Activated CD8-positive, alpha-beta memory T cell treated with anti-CD3 and anti-CD28 coated beads, Interleukin-2, amount 50 U/mL, for 1 hour (primary cell): ENCODE results near the gene KIAA0513.
"Not testable (repeated sequence)": the region's sequence is repeated elsewhere in the genome, so short reads cannot be mapped to it uniquely, and the experiment has no call there.

ENCODE experiments used
- DNase-seq: peaks from one replicate; pipeline ENCODE4 v3.0.0-alpha.2; 2020; ENCODE audit errors: extremely low read depth

Gene KIAA0513

GRCh38 chr16:85111184-85111583, 83.6 kb downstream of the KIAA0513 start:
- no peak for DNase-seq

- no peak for DNase-seq
Measured at GRCh38 chr16:85112364-85112763, 84.8 kb downstream of the KIAA0513 start, which contains the start of gene CIBAR2. CIBAR2 (minus strand) TSS chr16:85112472; CDS start chr16:85112352, 120 bp downstream.

- no peak for DNase-seq
Measured at GRCh38 chr16:85113168-85113733, 85.7 kb downstream of the KIAA0513 start.

DNA sequence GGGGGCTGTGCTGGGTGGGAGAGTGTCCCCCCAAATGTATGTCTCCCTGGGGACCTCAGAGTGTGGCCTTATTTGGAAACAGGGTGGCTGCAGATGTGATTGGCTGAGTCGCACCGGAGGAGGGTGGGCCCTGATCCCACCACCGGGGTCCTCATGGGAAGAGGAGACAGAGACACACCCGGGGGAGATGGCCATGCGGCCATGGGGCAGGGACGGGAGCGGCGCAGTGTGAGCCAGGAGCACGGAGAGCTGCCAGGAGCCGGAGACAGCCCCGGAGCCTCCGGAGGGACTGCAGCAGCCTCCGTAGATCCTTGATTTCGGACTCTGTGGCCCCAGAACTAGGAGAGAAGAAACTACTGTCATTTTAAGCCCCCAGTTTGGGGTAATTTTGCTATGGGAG, 86.3 kb downstream of the KIAA0513 start:
- DNase-seq, result no peak

DNA sequence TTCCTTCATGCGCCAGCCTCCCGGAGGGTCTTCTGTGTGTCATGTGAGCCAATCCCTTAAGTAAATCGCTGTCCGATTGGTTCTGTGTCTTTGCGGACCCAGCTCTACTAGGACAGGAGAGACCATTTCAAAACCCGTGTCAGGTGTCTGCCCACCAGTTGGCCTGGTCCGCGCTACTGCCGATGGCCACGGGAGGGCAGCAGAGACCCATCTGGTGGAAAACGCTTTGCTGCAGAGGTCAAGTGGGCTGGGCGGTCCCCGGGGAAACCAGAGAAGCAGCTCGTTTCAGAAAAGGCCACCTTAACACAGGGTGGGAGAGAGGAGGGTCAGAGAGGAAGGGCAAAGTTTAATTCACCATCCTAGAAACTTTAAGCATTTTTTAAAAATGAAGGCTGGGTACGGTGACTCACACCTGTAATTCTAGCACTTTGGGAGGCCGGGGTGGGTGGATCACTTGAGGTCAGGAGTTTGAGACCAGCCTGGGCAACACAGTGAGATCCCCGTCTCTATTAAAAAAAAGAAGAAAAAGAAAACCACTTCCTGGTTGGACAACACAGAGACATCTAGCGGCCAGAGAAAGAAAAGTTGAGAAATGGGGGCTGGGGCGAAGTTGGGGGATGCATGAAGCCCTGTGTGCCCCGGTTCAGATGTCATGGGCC, 87.4 kb downstream of the KIAA0513 start:
- peak; percentile 29 for DNase-seq

- no peak for DNase-seq
Measured at GRCh38 chr16:85117418-85117817, 89.8 kb downstream of the KIAA0513 start.

GRCh38 chr16:85120006-85120340, 92.4 kb downstream of the KIAA0513 start:
- DNase-seq, result no peak

DNA sequence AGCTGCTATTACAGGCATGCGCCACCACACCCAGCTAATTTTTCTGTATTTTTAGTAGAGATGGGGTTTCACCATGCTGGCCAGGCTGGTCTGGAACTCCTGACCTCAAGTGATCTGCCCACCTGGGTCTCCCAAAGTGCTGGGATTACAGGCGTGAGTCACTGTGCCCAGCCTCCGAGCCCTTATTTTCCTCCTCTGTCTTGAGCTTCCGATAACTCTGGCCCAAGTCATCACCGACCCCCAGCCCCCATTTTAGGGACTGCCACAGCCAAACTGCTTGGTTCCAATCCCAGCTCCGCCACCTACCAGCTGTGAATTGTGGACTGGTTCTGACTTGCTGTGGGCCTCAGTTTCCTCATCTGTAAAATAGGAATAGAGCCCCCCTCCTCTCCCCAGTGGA, 95.8 kb downstream of the KIAA0513 start:
- not testable (repeated sequence) for DNase-seq

DNA sequence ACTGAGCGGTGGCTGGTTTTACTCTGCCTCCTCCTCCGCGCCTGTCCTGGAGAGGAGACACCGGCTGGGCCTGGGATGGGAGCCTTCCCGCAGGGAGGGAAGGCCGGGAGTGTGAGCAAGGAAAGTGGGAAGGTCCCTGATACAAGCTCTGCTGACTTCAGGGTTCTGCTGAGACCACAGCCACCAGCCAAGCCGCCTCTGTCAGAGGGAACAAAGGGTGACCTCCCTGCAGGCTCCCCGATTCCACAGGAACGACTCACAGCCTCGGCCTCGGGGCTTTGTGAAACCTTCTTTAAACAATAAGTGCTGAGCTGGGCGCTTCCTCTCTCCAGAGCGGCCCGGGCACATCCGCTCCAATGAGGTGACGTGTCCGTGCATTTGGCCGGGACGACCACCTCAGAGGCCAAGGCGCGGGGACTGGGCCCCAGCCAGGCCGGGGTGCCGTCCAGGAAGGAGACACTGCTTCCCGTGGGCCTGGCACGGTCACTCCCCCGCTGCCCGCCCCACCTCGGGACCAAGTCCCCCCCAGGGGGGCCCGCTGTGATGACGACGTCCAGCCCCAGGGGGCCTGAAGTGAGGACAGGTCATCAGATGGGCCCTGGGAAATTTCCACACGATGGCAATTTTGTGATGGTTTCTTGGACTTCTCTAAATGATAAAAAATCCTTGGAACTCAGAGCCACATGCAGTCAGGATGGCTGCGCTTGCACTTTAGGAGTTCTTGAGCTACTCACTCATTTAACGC, 96.5 kb downstream of the KIAA0513 start:
- DNase-seq, result no peak

GRCh38 chr16:85124636-85125346, 97.2 kb downstream of the KIAA0513 start:
- DNase-seq, result no peak

- DNase-seq, result no peak
Measured at GRCh38 chr16:85125570-85126393, 98.2 kb downstream of the KIAA0513 start.

GRCh38 chr16:85126394-85126704, 98.8 kb downstream of the KIAA0513 start:
- no peak for DNase-seq

- no peak for DNase-seq
Measured at GRCh38 chr16:85126705-85127378, 99.2 kb downstream of the KIAA0513 start.

DNA sequence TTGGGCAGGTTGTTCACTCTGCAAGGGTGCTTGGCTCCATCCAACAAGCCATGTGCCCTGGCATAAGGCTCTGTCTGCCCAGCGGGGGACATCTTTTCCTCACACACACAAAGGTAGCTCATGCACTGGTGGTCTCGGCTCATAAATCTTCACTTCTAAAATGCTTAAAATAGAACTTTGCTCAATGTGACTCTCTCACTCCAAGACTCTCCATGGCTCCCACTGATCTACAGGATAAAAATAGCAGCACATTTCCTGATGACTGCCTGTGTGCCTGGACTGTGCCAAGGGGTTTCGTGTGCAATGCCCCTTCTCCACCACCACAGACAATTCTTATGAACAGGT, 99.8 kb downstream of the KIAA0513 start:
- no peak for DNase-seq

DNA sequence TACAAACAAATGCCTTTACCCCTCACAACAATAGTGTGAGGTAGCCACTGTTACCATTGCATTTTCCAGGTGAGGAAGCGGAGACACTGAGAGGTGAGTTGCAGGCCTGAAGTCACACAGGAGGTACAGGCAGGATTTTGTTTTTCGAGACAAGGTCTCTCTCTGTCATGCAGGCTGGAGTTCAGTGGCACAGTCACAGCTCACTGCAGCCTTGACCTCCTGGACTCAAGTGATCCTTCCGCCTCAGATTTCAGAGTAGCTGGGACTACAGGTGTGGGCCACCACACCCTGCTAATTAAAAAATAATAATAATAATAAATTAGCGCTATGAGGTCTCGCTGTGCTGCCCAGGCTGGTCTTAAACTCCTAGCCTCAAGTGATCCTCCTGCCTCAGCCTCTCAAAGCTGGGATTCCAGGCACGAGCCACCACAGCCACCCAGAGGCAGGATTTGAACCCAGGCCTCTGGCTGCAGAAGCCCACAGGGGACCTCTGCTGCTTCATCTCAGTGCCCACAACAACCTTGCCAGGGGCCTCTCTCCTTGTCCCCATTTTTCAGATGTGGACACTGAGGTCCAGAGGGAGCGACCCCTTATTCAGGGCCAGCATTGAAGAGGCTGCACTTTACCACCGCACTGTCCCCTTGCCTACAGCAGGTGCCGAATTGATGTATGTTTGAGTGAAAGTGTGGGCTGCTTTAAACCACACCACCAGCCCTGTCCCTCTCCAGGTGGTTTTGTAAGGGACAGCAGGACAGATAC, 100.7 kb downstream of the KIAA0513 start:
- no peak for DNase-seq

GRCh38 chr16:85129876-85130704, 102.5 kb downstream of the KIAA0513 start:
- no peak for DNase-seq

- no peak for DNase-seq
Measured at GRCh38 chr16:85130705-85131028, 103.1 kb downstream of the KIAA0513 start.

DNA sequence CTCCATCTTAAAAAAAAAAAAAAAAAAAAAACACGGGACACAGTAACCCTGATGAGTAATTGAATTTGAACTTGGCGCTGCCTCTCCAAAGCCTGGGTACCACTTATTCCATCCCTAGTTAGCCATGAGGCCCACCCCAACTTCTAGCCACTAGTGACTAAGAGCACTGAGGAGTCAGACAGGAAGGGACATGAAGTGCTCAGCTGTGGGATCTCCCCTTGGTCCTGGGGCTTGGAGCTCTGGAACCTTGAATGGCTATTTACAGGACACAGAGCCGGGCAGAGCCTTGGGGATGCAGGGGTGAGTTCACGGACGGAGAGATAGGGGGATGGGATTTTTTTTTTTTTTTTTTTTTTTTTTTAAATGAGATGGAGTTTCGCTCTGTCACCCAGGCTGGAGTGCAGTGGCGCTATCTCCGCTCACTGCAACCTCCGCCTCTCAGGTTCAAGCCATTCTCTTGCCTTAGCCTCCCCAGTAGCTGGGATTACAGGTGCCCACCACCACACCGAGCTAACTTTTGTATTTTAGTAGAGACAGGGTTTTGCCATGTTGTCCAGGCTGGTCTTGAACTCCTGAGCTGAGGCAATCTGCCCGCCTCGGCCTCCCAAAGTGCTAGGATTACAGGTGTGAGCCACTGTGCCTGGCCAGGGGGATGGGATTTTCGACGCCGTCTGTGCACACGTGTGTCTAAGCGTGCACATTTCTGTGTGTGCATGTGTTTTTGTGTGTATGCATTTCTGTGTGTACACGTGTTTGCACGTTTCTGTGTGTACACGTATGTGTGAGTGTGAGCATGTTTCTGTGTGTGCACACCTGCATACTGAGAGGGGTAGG, 105.1 kb downstream of the KIAA0513 start:
- no peak for DNase-seq

GRCh38 chr16:85133290-85133599, 105.7 kb downstream of the KIAA0513 start:
- DNase-seq, result no peak
